GM19467 (cell line): ENCODE results near the gene LFNG.

Experiments used
- ATAC-seq: cut with Tn5 transposase; IDR thresholded peaks from one replicate; pipeline ENCODE4 v1.9.1; 2021; ENCODE audit warnings: mild to moderate bottlenecking, moderate library complexity; ENCODE audit not compliant: unreplicated experiment

The LFNG gene

GRCh38 chr7:2502647-2502966, 17.0 kb upstream of the LFNG start:
- no peak for ATAC-seq

GRCh38 chr7:2503056-2503941, 16.3 kb upstream of the LFNG start:
- ATAC-seq = no peak

- no peak for ATAC-seq
Observed at GRCh38 chr7:2504128-2504888, 15.3 kb upstream of the LFNG start.

GRCh38 chr7:2504889-2505375, 14.6 kb upstream of the LFNG start:
- no peak for ATAC-seq

GRCh38 chr7:2505401-2505800, 14.2 kb upstream of the LFNG start:
- ATAC-seq = no peak

- ATAC-seq = no peak
Observed at GRCh38 chr7:2507208-2507916, 12.2 kb upstream of the LFNG start.

- no peak for ATAC-seq
Observed at GRCh38 chr7:2507917-2508306, 11.7 kb upstream of the LFNG start.

- ATAC-seq = no peak
Observed at GRCh38 chr7:2508327-2509215, 11.0 kb upstream of the LFNG start.

GRCh38 chr7:2509298-2509906, 10.2 kb upstream of the LFNG start:
- no peak for ATAC-seq

- no peak for ATAC-seq
Observed at GRCh38 chr7:2510130-2510776, 9.3 kb upstream of the LFNG start.

GRCh38 chr7:2510909-2511768, 8.4 kb upstream of the LFNG start:
- ATAC-seq = no peak

- no peak for ATAC-seq
Observed at GRCh38 chr7:2511769-2512168, 7.8 kb upstream of the LFNG start.

GRCh38 chr7:2512179-2512661, 7.4 kb upstream of the LFNG start:
- no peak for ATAC-seq

GRCh38 chr7:2512713-2513112, 6.9 kb upstream of the LFNG start:
- ATAC-seq = no peak

- ATAC-seq = no peak
Observed at GRCh38 chr7:2513702-2514101, 5.9 kb upstream of the LFNG start.

GRCh38 chr7:2514473-2515423, 4.8 kb upstream of the LFNG start:
- no peak for ATAC-seq

- ATAC-seq = no peak
Observed at GRCh38 chr7:2515424-2516193, 4.0 kb upstream of the LFNG start.
